H9 (cell line): ENCODE data around the gene EPB41L2. TPM values are rescaled to one million over a fixed set of nuclear protein-coding genes. Genes with fewer than 3 reads are reported as not detected.

Experiments used
- DNase-seq: peaks from one replicate; pipeline ENCODE4 v3.0.0-alpha.2; 2017
- H2AFZ ChIP-seq: one replicate; pipeline ENCODE4 v1.6.1; 2013; ENCODE audit warnings: mild to moderate bottlenecking, low read length, control low read depth, moderate library complexity
- H2AK5ac ChIP-seq: 2 replicates; pipeline ENCODE4 v1.6.1; 2013; ENCODE audit warnings: low read length, control low read depth, mixed read lengths; ENCODE audit not compliant: insufficient read length
- H2BK120ac ChIP-seq: one replicate; pipeline ENCODE4 v1.6.1; 2013; ENCODE audit warnings: low read depth, mild to moderate bottlenecking, low read length, control low read depth, inconsistent platforms; ENCODE audit not compliant: poor library complexity, severe bottlenecking
- H2BK12ac ChIP-seq: 2 replicates; pipeline ENCODE4 v1.6.1; 2013; ENCODE audit warnings: low read length, control low read depth, mixed read lengths, low read depth; ENCODE audit not compliant: insufficient read length
- H2BK15ac ChIP-seq: 2 replicates; pipeline ENCODE4 v1.6.1; 2013; ENCODE audit warnings: low read depth, low read length, control low read depth
- H2BK20ac ChIP-seq: one replicate; pipeline ENCODE4 v1.6.1; 2013; ENCODE audit warnings: low read depth, mild to moderate bottlenecking, low read length, control low read depth, inconsistent platforms; ENCODE audit not compliant: poor library complexity, severe bottlenecking
- H2BK5ac ChIP-seq: 2 replicates; pipeline ENCODE4 v1.6.1; 2013; ENCODE audit warnings: low read length, control low read depth, mixed read lengths; ENCODE audit not compliant: insufficient read length
- H3K14ac ChIP-seq: 2 replicates; pipeline ENCODE4 v1.6.1; 2013; ENCODE audit warnings: low read length, control low read depth; ENCODE audit not compliant: insufficient read depth
- H3K18ac ChIP-seq: 2 replicates; pipeline ENCODE4 v1.6.1; 2013; ENCODE audit warnings: low read depth, mild to moderate bottlenecking, mixed read lengths, low read length, control low read depth; ENCODE audit not compliant: insufficient read length
- H3K23ac ChIP-seq: 2 replicates; pipeline ENCODE4 v1.6.1; 2013; ENCODE audit warnings: low read length, control low read depth, mixed read lengths, low read depth; ENCODE audit not compliant: insufficient read length
- H3K23me2 ChIP-seq: 2 replicates; pipeline ENCODE4 v1.6.1; 2013; ENCODE audit warnings: low read depth, mild to moderate bottlenecking, mixed read lengths, low read length, control low read depth; ENCODE audit not compliant: insufficient read length, poor library complexity, severe bottlenecking
- H3K27ac ChIP-seq: 2 replicates; pipeline ENCODE4 v1.5.1; 2013; ENCODE audit warnings: low read length, control low read depth, mixed read lengths, low read depth; ENCODE audit not compliant: insufficient read length
- H3K27me3 ChIP-seq: 2 replicates; pipeline ENCODE4 v1.6.1; 2013; ENCODE audit warnings: low read length, control low read depth, inconsistent platforms; ENCODE audit not compliant: insufficient read depth
- H3K4ac ChIP-seq: 2 replicates; pipeline ENCODE4 v1.6.1; 2013; ENCODE audit warnings: low read depth, mild to moderate bottlenecking, control low read depth, inconsistent platforms, low read length, moderate library complexity
- H3K4me1 ChIP-seq: 2 replicates; pipeline ENCODE4 v1.6.1; 2013; ENCODE audit warnings: low read length, control low read depth, inconsistent platforms; ENCODE audit not compliant: insufficient read depth
- H3K4me2 ChIP-seq: 2 replicates; pipeline ENCODE4 v1.6.1; 2013; ENCODE audit warnings: low read length, control low read depth, mixed read lengths; ENCODE audit not compliant: insufficient read length, insufficient read depth
- H3K56ac ChIP-seq: 2 replicates; pipeline ENCODE4 v1.6.1; 2013; ENCODE audit warnings: low read depth, mild to moderate bottlenecking, mixed read lengths, low read length, control low read depth; ENCODE audit not compliant: insufficient read length
- H3K79me1 ChIP-seq: 2 replicates; pipeline ENCODE4 v1.6.1; 2013; ENCODE audit warnings: low read depth, mild to moderate bottlenecking, moderate library complexity, low read length, control low read depth, inconsistent platforms; ENCODE audit not compliant: insufficient read depth, poor library complexity, severe bottlenecking
- H3K79me2 ChIP-seq: 2 replicates; pipeline ENCODE4 v1.6.1; 2013; ENCODE audit warnings: low read length, control low read depth, inconsistent platforms; ENCODE audit not compliant: insufficient read depth
- H3K9ac ChIP-seq: 2 replicates; pipeline ENCODE4 v1.6.1; 2013; ENCODE audit warnings: low read length, control low read depth, mixed read lengths; ENCODE audit not compliant: insufficient read length; ENCODE audit errors: extremely low read depth
- H3K9me3 ChIP-seq: one replicate; pipeline ENCODE4 v1.6.1; 2013; ENCODE audit warnings: low read depth, low read length, inconsistent platforms; ENCODE audit not compliant: control insufficient read depth
- H3T11ph ChIP-seq: one replicate; pipeline ENCODE4 v1.6.1; 2013; ENCODE audit warnings: mild to moderate bottlenecking, low read length, control low read depth, inconsistent platforms
- H4K20me1 ChIP-seq: one replicate; pipeline ENCODE4 v1.6.1; 2013; ENCODE audit not compliant: control insufficient read depth, insufficient read length, insufficient read depth
- H4K5ac ChIP-seq: 2 replicates; pipeline ENCODE4 v1.6.1; 2013; ENCODE audit warnings: low read depth, mild to moderate bottlenecking, mixed read lengths, low read length, control low read depth; ENCODE audit not compliant: insufficient read length
- H4K8ac ChIP-seq: replicated peaks from 2 replicates; pipeline ENCODE4 v1.6.1; 2013; ENCODE audit warnings: low read length, control low read depth, mixed read lengths, low read depth; ENCODE audit not compliant: insufficient read length
- H4K91ac ChIP-seq: 2 replicates; pipeline ENCODE4 v1.6.1; 2013; ENCODE audit warnings: low read depth, mild to moderate bottlenecking, moderate library complexity, mixed read lengths, low read length, control low read depth; ENCODE audit not compliant: insufficient read length
- H3K27ac Mint-ChIP-seq, 3 experiments: 2 replicates in 2 of 3; 3 replicates in 1 of 3; pipeline ENCODE4 v1.8.0; 2020 to 2021; ENCODE audit warnings: mixed read lengths in 3 of 3, mild to moderate bottlenecking in 1 of 3, moderate library complexity in 1 of 3
- H3K27me3 Mint-ChIP-seq: 2 replicates; pipeline ENCODE4 v1.8.0; 2021; ENCODE audit warnings: low read depth, mild to moderate bottlenecking, moderate library complexity, mixed read lengths
- H3K36me3 Mint-ChIP-seq, 3 experiments: 2 replicates in 2 of 3; 3 replicates in 1 of 3; pipeline ENCODE4 v1.8.0; 2020 to 2021; ENCODE audit warnings: low read depth in 3 of 3, mixed read lengths in 3 of 3; ENCODE audit not compliant: insufficient read depth in 1 of 3
- H3K4me1 Mint-ChIP-seq, 2 experiments: 2 replicates each; pipeline ENCODE4 v1.8.0; 2020; ENCODE audit warnings: mixed read lengths in 2 of 2
- H3K4me3 Mint-ChIP-seq, 2 experiments: 2 replicates in 1 of 2; 3 replicates in 1 of 2; pipeline ENCODE4 v1.8.0; 2020 to 2021; ENCODE audit warnings: mild to moderate bottlenecking in 2 of 2, mixed read lengths in 2 of 2, moderate library complexity in 1 of 2
- H3K9me3 Mint-ChIP-seq, 2 experiments: 2 replicates in 1 of 2; 3 replicates in 1 of 2; pipeline ENCODE4 v1.8.0; 2020; ENCODE audit warnings: mild to moderate bottlenecking in 2 of 2, mixed read lengths in 2 of 2, moderate library complexity in 1 of 2
- CTCF ChIP-seq: fragments of 200-600 bp; sonication (generic); conservative IDR thresholded peaks from 3 replicates; pipeline ENCODE4 v1.8.0; 2021; ENCODE audit warnings: antibody characterized with exemption, mild to moderate bottlenecking
- WGBS: extraction: QIAGEN DNeasy Blood & Tissue Kit; methylation state at CpG from one replicate; pipeline ENCODE4 v1.1.7; 2013; ENCODE audit warnings: missing lambda C conversion rate, low lambda C conversion rate, mixed read lengths; ENCODE audit not compliant: insufficient read length; ENCODE audit errors: extremely low coverage; 5-methylcytosine and 5-hydroxymethylcytosine counted together
- total RNA-seq: library from RNA; stranded (reverse); gene quantifications from 2 replicates; pipeline ENCODE4 v1.2.1, GENCODE V29; 2021

EPB41L2 gene
- total RNA-seq, 1 experiment from 2014 or later: 90.2 TPM

- no peak overlapping the region for H3K23ac ChIP-seq
- H3K4me3 Mint-ChIP-seq: no peak overlapping the region
- peak overlapping the region in 2 of 3 experiments; percentile 28 to 66; a peak in 5 of 7 replicates for H3K27ac Mint-ChIP-seq
- H3K18ac ChIP-seq: no peak overlapping the region
- H3K27me3 Mint-ChIP-seq: no peaks in the 10 kb centered on the region
- no peak overlapping the region for H3K56ac ChIP-seq
- no peak overlapping the region for H2BK20ac ChIP-seq
- H3K9me3 Mint-ChIP-seq: no peaks in the 10 kb centered on the region
- no peak overlapping the region for H2AK5ac ChIP-seq
- no peaks in the 10 kb centered on the region for H3K9me3 ChIP-seq
- peaks cover 4% of the 10 kb centered on the region for H3K4me1 ChIP-seq
- H3K9ac ChIP-seq: no peak overlapping the region
- no peak overlapping the region for H4K5ac ChIP-seq
- H3K36me3 Mint-ChIP-seq: peaks cover 0 to 3% (median 0%) of the 10 kb centered on the region in 3 experiments; a peak in 1 of 7 replicates
- no peak overlapping the region for H4K8ac ChIP-seq
- no peak for TF ChIP-seq CTCF
- no peak overlapping the region for H4K91ac ChIP-seq
- no peak overlapping the region for H3K14ac ChIP-seq
- no peak overlapping the region for H2BK12ac ChIP-seq
- H2BK120ac ChIP-seq: no peak overlapping the region
- no peaks in the 10 kb centered on the region for H3K79me1 ChIP-seq
- no peak overlapping the region for H3K4me2 ChIP-seq
- WGBS: no CpG with 5 or more reads among the region's 3 CpGs
- no peak overlapping the region for H2BK5ac ChIP-seq
- no peak overlapping the region for H3K4ac ChIP-seq
- H3K4me1 Mint-ChIP-seq: peaks cover 19 to 24% of the 10 kb centered on the region in 2 experiments
- no peak overlapping the region for H2BK15ac ChIP-seq
- no peak overlapping the region for H3T11ph ChIP-seq
- no peak overlapping the region for H3K27ac ChIP-seq
- H3K79me2 ChIP-seq: no peaks in the 10 kb centered on the region
- DNase-seq: no peak
- no peaks in the 10 kb centered on the region for H3K27me3 ChIP-seq
- H3K23me2 ChIP-seq: no peaks in the 10 kb centered on the region
- H4K20me1 ChIP-seq: no peaks in the 10 kb centered on the region
- no peak overlapping the region for H2AFZ ChIP-seq
Measured at GRCh38 chr6:130973521-130974277, 89.3 kb downstream of the EPB41L2 start.
